Measurements from ENCODE around the gene PLCXD3.

The PLCXD3 gene

GRCh38 chr5:41347569-41347968, 162.8 kb downstream of the PLCXD3 start:
- TF ChIP-seq EGR1 (IDR thresholded peaks at IDR 0.05), result no peak
- TF ChIP-seq TCF12 (IDR thresholded peaks at IDR 0.05; ENCODE audit: low read depth), result no peak
- no peak for TF ChIP-seq TEAD4 (IDR thresholded peaks at IDR 0.05)
- TF ChIP-seq CREB1 (IDR thresholded peaks at IDR 0.05; ENCODE audit: low read depth), result no peak
- no peak for TF ChIP-seq ZBTB7A (IDR thresholded peaks at IDR 0.05; ENCODE audit: low read depth)
- TF ChIP-seq USF1 (IDR thresholded peaks at IDR 0.05), result no peak
- no peak for TF ChIP-seq FOXM1 (IDR thresholded peaks at IDR 0.05; ENCODE audit: borderline replicate concordance, low read depth)
- TF ChIP-seq EP300 (IDR thresholded peaks at IDR 0.05; ENCODE audit: borderline replicate concordance), result no peak
- no peak for TF ChIP-seq NFIC (IDR thresholded peaks at IDR 0.05)
- TF ChIP-seq RAD21 (IDR thresholded peaks at IDR 0.05; ENCODE audit: low read depth), result no peak
- TF ChIP-seq MAX (IDR thresholded peaks at IDR 0.05), result no peak
- TF ChIP-seq CEBPB (IDR thresholded peaks at IDR 0.05), result no peak
- no peak for TF ChIP-seq YY1 (IDR thresholded peaks at IDR 0.05; ENCODE audit: low read depth)
- no peak for TF ChIP-seq REST (IDR thresholded peaks at IDR 0.05; ENCODE audit: low read depth)
- TF ChIP-seq TAF1 (IDR thresholded peaks at IDR 0.05; ENCODE audit: low read depth), result no peak

GRCh38 chr5:41346609-41347008, 163.8 kb downstream of the PLCXD3 start:
- TF ChIP-seq FOXM1 (IDR thresholded peaks at IDR 0.05; ENCODE audit: borderline replicate concordance, low read depth) (no peak), EP300 (IDR thresholded peaks at IDR 0.05; ENCODE audit: borderline replicate concordance) (no peak), TAF1 (IDR thresholded peaks at IDR 0.05; ENCODE audit: low read depth) (no peak), YY1 (IDR thresholded peaks at IDR 0.05; ENCODE audit: low read depth) (no peak), EGR1 (IDR thresholded peaks at IDR 0.05) (no peak), ZBTB7A (IDR thresholded peaks at IDR 0.05; ENCODE audit: low read depth) (no peak), TEAD4 (IDR thresholded peaks at IDR 0.05) (no peak), CREB1 (IDR thresholded peaks at IDR 0.05; ENCODE audit: low read depth) (no peak), MAX (IDR thresholded peaks at IDR 0.05) (no peak), USF1 (IDR thresholded peaks at IDR 0.05) (no peak), CEBPB (IDR thresholded peaks at IDR 0.05) (no peak), TCF12 (IDR thresholded peaks at IDR 0.05; ENCODE audit: low read depth) (no peak), NFIC (IDR thresholded peaks at IDR 0.05) (no peak), RAD21 (IDR thresholded peaks at IDR 0.05; ENCODE audit: low read depth) (no peak), REST (IDR thresholded peaks at IDR 0.05; ENCODE audit: low read depth) (no peak)

- TF ChIP-seq REST (IDR thresholded peaks at IDR 0.05; ENCODE audit: low read depth) (no peak), CEBPB (IDR thresholded peaks at IDR 0.05) (no peak), CREB1 (IDR thresholded peaks at IDR 0.05; ENCODE audit: low read depth) (no peak), TEAD4 (IDR thresholded peaks at IDR 0.05) (no peak), TAF1 (IDR thresholded peaks at IDR 0.05; ENCODE audit: low read depth) (no peak), FOXM1 (IDR thresholded peaks at IDR 0.05; ENCODE audit: borderline replicate concordance, low read depth) (no peak), YY1 (IDR thresholded peaks at IDR 0.05; ENCODE audit: low read depth) (no peak), USF1 (IDR thresholded peaks at IDR 0.05) (no peak), EGR1 (IDR thresholded peaks at IDR 0.05) (no peak), ZBTB7A (IDR thresholded peaks at IDR 0.05; ENCODE audit: low read depth) (no peak), EP300 (IDR thresholded peaks at IDR 0.05; ENCODE audit: borderline replicate concordance) (no peak), RAD21 (IDR thresholded peaks at IDR 0.05; ENCODE audit: low read depth) (no peak), MAX (IDR thresholded peaks at IDR 0.05) (no peak), TCF12 (IDR thresholded peaks at IDR 0.05; ENCODE audit: low read depth) (no peak), NFIC (IDR thresholded peaks at IDR 0.05) (no peak)
These were observed 165.1 kb downstream of the PLCXD3 start for GRCh38 chr5:41345295-41345694.
